Psoas muscle (tissue), 8 donors: ENCODE results near the gene NFATC1. TPM values are rescaled to one million over a fixed set of nuclear protein-coding genes. Genes with fewer than 3 reads are reported as not detected.

Experiments
- ATAC-seq, 4 donors: fragments of 200-7000 bp; cut with Tn5 transposase; one replicate each; pipeline ENCODE4 v1.9.1; 2020; ENCODE audit warnings: moderate library complexity in 3 of 4, mild to moderate bottlenecking in 2 of 4
- DNase-seq, 2 donors: peaks; one replicate each; pipeline ENCODE4 v3.0.0-alpha.2; 2020
- H3K27ac ChIP-seq: fragments of 200-600 bp; one replicate; pipeline ENCODE4 v1.8.0; 2022
- H3K27me3 ChIP-seq, 3 donors: fragments of 200-600 bp in 1 of 3; one replicate each; pipeline versions ENCODE4 v1.6.1 to v1.8.0; 2013 to 2022; ENCODE audit warnings: low read length in 2 of 3, mild to moderate bottlenecking in 2 of 3, moderate library complexity in 1 of 3; ENCODE audit not compliant: insufficient read depth in 3 of 3
- H3K36me3 ChIP-seq, 2 donors: fragments of 200-600 bp in 1 of 2; one replicate each; pipeline versions ENCODE4 v1.6.1 to v1.8.0; 2013 to 2022; ENCODE audit warnings: low read depth in 1 of 2, mild to moderate bottlenecking in 1 of 2, moderate library complexity in 1 of 2; ENCODE audit not compliant: insufficient read depth in 1 of 2
- H3K4me1 ChIP-seq: fragments of 200-600 bp; one replicate; pipeline ENCODE4 v1.8.0; 2022
- H3K4me3 ChIP-seq: fragments of 200-600 bp; one replicate; pipeline ENCODE4 v1.8.0; 2022; ENCODE audit warnings: mild to moderate bottlenecking
- H3K9me3 ChIP-seq: fragments of 200-600 bp; one replicate; pipeline ENCODE4 v1.8.0; 2022
- WGBS, 3 donors: extraction: QIAGEN DNeasy Blood & Tissue Kit; methylation state at CpG; one replicate each; pipeline versions ENCODE4 v1.1.6 to v1.1.7; 2013; 5-methylcytosine and 5-hydroxymethylcytosine counted together
- intact Hi-C, 2 donors: fragments of 100-400 bp; cut with DNase I; formaldehyde crosslinking; loops; one replicate each; pipeline versions ENCODE4 v1.11.0 to v1.14.2; 2022
- polyA plus RNA-seq, 3 donors: library from polyadenylated mRNA; stranded (reverse); fragments of 200-250 nt; gene quantifications; one replicate each; pipeline ENCODE4 v1.2.3, GENCODE V29; 2013
- total RNA-seq, 4 donors: library from RNA; stranded (reverse); fragmentation: NEBNext Ultra II Directional in 2 of 4; extraction: Animal tissue kit (Norgen Biotek cat#: 25700) in 2 of 4; gene quantifications; one replicate each; pipeline versions ENCODE4 v1.2.1 to v1.2.4, GENCODE V29; 2021 to 2023
- TF ChIP-seq, protein P1 (sequence below): fragments of 200-600 bp; IDR thresholded peaks from one replicate; pipeline ENCODE4 v1.8.0; 2022; ENCODE audit warnings: antibody characterized with exemption
- donor health status: healthy with polysubstance abuse.
- donor health status: DM: no; HTN: no; CAD: no; lungs with moderate emphysema.
- donor health status: Bipolar disorder and iron deficiency.
- donor health status: healthy.
- donor health status: DM: yes; HTN: yes; CAD: no.
- donor health status: DM: no; HTN: no; CAD: no.
- donor health status: DM: no; HTN: no; CAD: no.
- donor health status: DM: yes; HTN: yes; CAD: no.

NFATC1 gene
- total and polyA plus RNA-seq, 7 donors = 3.0 to 28.7 (median 21.0) TPM

DNA sequence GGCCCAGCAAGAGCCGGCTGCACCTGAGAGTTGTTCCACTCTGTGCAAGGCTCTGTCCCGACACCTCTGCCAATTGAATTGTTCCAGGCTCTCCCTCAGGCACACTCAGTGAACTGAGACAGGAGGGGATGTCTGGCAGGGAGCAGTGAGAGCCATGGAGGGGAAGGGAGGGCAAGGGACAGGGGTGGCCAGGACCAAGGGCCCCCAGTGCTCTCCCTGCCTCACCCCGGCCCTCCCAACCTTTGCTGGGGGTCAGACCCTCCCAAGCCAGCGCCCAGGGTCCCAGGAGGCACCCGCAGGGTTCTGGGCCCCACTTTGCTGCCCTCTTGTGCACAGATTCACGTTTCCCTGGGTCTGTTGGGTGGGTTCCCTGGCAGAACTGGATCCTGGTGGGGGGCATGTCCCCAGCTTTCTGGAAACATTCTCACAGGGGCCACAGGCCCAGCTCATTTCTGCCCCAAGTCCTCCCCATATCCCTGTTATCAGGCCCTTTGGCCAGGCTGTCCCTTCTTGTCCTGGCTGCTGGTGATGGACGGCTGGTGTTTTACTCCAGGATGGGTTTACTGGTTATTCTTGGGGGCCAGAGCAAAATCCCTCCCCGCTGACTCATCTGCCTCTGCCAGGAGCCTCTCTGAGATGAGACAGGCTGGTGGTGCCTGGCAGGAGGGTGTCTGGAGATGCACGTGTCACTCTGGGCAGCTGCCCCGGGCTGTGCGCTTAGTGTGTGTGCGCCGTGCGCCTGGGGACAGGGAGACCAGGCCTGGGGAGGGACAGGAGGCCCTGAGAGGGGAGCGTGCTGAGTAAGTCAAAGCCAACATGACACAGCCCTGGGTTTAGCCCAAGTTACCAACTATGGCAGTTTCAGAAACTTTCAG lies 147.4 kb downstream of the NFATC1 start:
- TF ChIP-seq, protein P1, sequence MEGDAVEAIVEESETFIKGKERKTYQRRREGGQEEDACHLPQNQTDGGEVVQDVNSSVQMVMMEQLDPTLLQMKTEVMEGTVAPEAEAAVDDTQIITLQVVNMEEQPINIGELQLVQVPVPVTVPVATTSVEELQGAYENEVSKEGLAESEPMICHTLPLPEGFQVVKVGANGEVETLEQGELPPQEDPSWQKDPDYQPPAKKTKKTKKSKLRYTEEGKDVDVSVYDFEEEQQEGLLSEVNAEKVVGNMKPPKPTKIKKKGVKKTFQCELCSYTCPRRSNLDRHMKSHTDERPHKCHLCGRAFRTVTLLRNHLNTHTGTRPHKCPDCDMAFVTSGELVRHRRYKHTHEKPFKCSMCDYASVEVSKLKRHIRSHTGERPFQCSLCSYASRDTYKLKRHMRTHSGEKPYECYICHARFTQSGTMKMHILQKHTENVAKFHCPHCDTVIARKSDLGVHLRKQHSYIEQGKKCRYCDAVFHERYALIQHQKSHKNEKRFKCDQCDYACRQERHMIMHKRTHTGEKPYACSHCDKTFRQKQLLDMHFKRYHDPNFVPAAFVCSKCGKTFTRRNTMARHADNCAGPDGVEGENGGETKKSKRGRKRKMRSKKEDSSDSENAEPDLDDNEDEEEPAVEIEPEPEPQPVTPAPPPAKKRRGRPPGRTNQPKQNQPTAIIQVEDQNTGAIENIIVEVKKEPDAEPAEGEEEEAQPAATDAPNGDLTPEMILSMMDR = no peak
- Histone ChIP-seq H3K27me3 (peaks cover 0 to 5% (median 2%) of the 10 kb centered on the region in 3 donors), H3K4me1 (no peaks in the 10 kb centered on the region), H3K36me3 (no peaks in the 10 kb centered on the region), H3K9me3 (no peaks in the 10 kb centered on the region), H3K4me3 (no peak overlapping the region), H3K27ac (no peak overlapping the region)
- WGBS, 3 donors = 75 to 84% (median 79%) methylated on average over 13 to 15 of the region's 15 CpGs
- ATAC-seq = no peak
- peak in 1 of 2 donors; percentile 19 for DNase-seq
- intact Hi-C loops = no loop called here

DNA sequence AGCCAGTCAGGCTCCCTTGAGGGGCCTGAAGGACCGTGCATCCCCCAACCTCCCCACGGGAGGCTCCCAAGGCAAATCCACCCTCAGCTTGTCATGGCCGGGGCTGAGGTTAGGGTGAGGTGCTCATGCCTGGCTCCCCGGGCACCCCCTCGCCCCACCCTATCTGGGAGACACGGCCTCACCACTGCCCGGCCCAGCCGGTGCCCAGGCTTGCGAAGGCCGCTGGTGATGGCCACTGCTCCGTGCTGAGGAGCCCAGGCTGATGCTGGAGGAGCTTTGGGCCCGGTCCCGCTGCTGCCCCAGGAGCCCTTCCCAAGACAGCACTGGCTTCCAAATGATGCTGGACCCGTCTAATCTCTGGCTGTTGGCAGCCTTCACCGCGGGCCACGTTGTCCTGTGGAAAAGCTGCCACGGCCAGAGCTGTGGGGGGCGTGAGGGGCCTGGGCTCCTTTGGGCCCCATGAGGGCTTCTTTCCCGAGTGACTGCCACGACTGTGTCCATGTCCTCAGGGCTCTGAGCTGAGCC lies 148.2 kb downstream of the NFATC1 start:
- 70 to 76% (median 73%) methylated on average over 20 to 21 of the region's 21 CpGs for WGBS, 3 donors
- no peaks in the 10 kb centered on the region for H3K9me3 ChIP-seq
- intact Hi-C loops = no loop called here
- peaks cover 0 to 5% (median 3%) of the 10 kb centered on the region in 3 donors for H3K27me3 ChIP-seq
- ATAC-seq = no peak
- H3K36me3 ChIP-seq = no peaks in the 10 kb centered on the region
- H3K27ac ChIP-seq = no peak overlapping the region
- no peak overlapping the region for H3K4me3 ChIP-seq
- no peaks in the 10 kb centered on the region for H3K4me1 ChIP-seq
- peak in 1 of 2 donors; percentile 43 for DNase-seq
- TF ChIP-seq, protein P1 = no peak

DNA sequence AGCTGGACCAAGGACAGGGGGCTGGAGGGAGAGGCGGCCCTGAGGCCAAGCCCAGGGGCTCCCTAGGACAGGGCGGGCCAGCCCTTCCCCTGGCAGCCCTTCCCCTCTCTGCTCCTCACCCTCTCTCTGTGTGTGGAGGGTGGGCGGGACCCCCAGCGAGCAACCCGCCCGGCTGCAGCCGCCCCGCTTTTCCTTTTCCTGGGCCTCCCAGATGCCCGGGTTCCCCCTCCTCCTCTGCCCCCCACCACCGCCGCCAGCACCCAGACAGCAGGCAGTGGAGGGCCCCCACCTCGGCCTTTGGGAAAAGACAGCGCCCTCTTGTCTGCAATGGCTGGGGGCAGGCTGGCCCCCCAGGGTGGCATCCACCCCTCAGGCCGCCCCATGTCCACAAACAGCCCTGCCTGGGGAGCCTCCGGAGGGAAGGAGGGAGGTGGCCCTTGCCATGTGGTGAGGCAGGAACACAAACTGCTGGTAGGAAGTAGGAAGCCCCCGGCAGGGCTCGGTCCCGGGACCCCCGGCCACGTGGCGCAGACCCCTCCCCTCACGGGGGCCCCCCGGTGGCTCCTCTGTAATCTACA lies 148.7 kb downstream of the NFATC1 start:
- peak in 1 of 2 donors; percentile 43 for DNase-seq
- 55 to 60% (median 57%) methylated on average over 16 to 23 of the region's 23 CpGs for WGBS, 3 donors

DNA sequence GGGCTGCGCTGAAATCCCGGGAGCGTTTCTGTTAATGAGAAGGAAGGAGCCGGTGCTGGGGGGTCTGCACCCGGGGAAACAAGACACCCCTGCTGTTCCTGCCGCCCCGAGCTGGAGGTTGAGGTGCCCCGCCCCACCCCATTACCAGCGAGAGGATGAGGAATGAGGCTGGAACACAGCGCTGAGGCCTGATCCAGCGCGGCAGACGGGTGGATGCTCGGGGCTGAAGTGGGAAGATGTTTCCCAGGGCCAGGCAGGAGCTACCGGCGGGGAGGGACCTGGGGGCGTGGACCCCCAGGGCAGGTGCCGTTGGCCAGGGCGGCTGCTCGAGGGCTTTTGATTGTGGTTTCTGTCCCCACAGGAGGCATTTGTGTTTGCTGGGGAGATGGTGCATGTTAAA lies 149.5 kb downstream of the NFATC1 start:
- Histone ChIP-seq H3K4me3 (no peak overlapping the region), H3K27ac (no peak overlapping the region), H3K4me1 (no peaks in the 10 kb centered on the region), H3K27me3 (peaks cover 0 to 5% (median 3%) of the 10 kb centered on the region in 3 donors), H3K36me3 (no peaks in the 10 kb centered on the region), H3K9me3 (no peaks in the 10 kb centered on the region)
- TF ChIP-seq, protein P1 = no peak
- intact Hi-C loops = no loop called here
- 85 to 90% (median 89%) methylated on average over 20 of the region's 20 CpGs for WGBS, 3 donors
- no peak for ATAC-seq
- peak in 1 of 2 donors; percentile 28 for DNase-seq

More for the DNA sequence above, 148.7 kb downstream of the NFATC1 start:
- no peak overlapping the region for H3K4me3 ChIP-seq
- no peak overlapping the region for H3K27ac ChIP-seq
- ATAC-seq = no peak
- intact Hi-C loops = no loop called here
- no peaks in the 10 kb centered on the region for H3K36me3 ChIP-seq
- H3K9me3 ChIP-seq = no peaks in the 10 kb centered on the region
- TF ChIP-seq, protein P1 = no peak
- peaks cover 0 to 5% (median 3%) of the 10 kb centered on the region in 3 donors for H3K27me3 ChIP-seq
- no peaks in the 10 kb centered on the region for H3K4me1 ChIP-seq
